GM12875 (cell line): ENCODE results near the gene CCDC32.

Experiments used
- H3K4me3 ChIP-seq: one replicate; pipeline ENCODE4 v1.5.1; 2011; ENCODE audit warnings: low read depth, low read length, control low read depth
- CTCF ChIP-seq: IDR thresholded peaks from 2 replicates; pipeline ENCODE4 v1.5.1; 2011; ENCODE audit warnings: low read depth, mild to moderate bottlenecking, control low read depth, inconsistent platforms, low read length, moderate library complexity, borderline replicate concordance; ENCODE audit not compliant: insufficient read depth

The CCDC32 gene

GRCh38 chr15:40595773-40596172, 30.9 kb upstream of the CCDC32 start:
- H3K4me3 ChIP-seq: no peak overlapping the region
- no peak for TF ChIP-seq CTCF

- H3K4me3 ChIP-seq: peak overlapping the region; percentile 97
- no peak for TF ChIP-seq CTCF
Observed at GRCh38 chr15:40595219-40595618, 30.4 kb upstream of the CCDC32 start.

GRCh38 chr15:40594429-40594836, 29.6 kb upstream of the CCDC32 start:
- TF ChIP-seq CTCF: peak; percentile 35; the same call in 1 of the 2 replicates
- peak overlapping the region; percentile 97 for H3K4me3 ChIP-seq

GRCh38 chr15:40593588-40594428, 29.0 kb upstream of the CCDC32 start, which contains the start of gene KNL1:
TSS of gene KNL1 (plus strand) at chr15:40594249. CDS start at chr15:40602932, 8,683 bp downstream.
- no peak for TF ChIP-seq CTCF
- peak within 1 kb of the TSS; percentile 97 for H3K4me3 ChIP-seq

GRCh38 chr15:40593165-40593564, 28.3 kb upstream of the CCDC32 start:
- no peak for TF ChIP-seq CTCF
- no peak overlapping the region for H3K4me3 ChIP-seq

- TF ChIP-seq CTCF: no peak
- H3K4me3 ChIP-seq: no peak overlapping the region
Observed at GRCh38 chr15:40591389-40591788, 26.5 kb upstream of the CCDC32 start.

GRCh38 chr15:40590667-40591050, 25.8 kb upstream of the CCDC32 start:
- H3K4me3 ChIP-seq: no peak overlapping the region
- TF ChIP-seq CTCF: no peak
